Endothelial cell of umbilical vein (primary cell): ENCODE data around the gene SCN4A. TPM values are rescaled to one million over a fixed set of nuclear protein-coding genes. Genes with fewer than 3 reads are reported as not detected.

ENCODE experiments used
- BruUV-seq: library from RNA; stranded (reverse); fragments of 400-500 nt; replicated peaks from 2 replicates; lab custom pipeline; 2021; lab: Mats Ljungman, UMichigan
- CTCF ChIA-PET: fragments of 300-600, 350-600 bp; sonication (Branson Sonifier 250); formaldehyde crosslinking; loops from one replicate; lab custom pipeline; 2021; ENCODE audit warnings: antibody characterized with exemption, inconsistent platforms; lab: Charles Lee
- POLR2A ChIA-PET: fragments of 300-600, 350-600 bp; sonication (Branson Sonifier 250); formaldehyde crosslinking; loops from one replicate; lab custom pipeline; 2021; ENCODE audit warnings: antibody characterized with exemption, inconsistent platforms; lab: Charles Lee
- DNase-seq: peaks from one replicate; pipeline ENCODE4 v3.0.0-alpha.2; 2011; ENCODE audit warnings: low read depth, low spot score
- FAIRE-seq: peaks from 2 replicates; lab custom pipeline; 2011; peaks lifted over from hg19 to GRCh38; lab: Jason Lieb, UNC
- H2AFZ ChIP-seq: 2 replicates; pipeline ENCODE4 v1.6.0; 2012; ENCODE audit warnings: low read depth, low read length, control low read depth, inconsistent platforms
- H3K27ac ChIP-seq: 2 replicates; pipeline ENCODE4 v1.5.1; 2011; ENCODE audit warnings: low read depth, mild to moderate bottlenecking, control low read depth, low read length, moderate library complexity; ENCODE audit not compliant: insufficient read depth
- H3K27me3 ChIP-seq, 2 experiments: 2 replicates each; pipeline versions ENCODE4 v1.6.0 to v1.6.1; 2011; ENCODE audit warnings: low read length in 2 of 2, mixed read lengths in 1 of 2; ENCODE audit not compliant: control insufficient read depth in 2 of 2, insufficient read depth in 2 of 2
- H3K36me3 ChIP-seq, 2 experiments: 2 replicates in 1 of 2; 3 replicates in 1 of 2; pipeline ENCODE4 v1.5.1; 2011; ENCODE audit warnings: low read length in 2 of 2, mild to moderate bottlenecking in 1 of 2, moderate library complexity in 1 of 2; ENCODE audit not compliant: control insufficient read depth in 2 of 2, insufficient read depth in 2 of 2; ENCODE audit errors: extremely low read depth in 1 of 2
- H3K4me1 ChIP-seq: 3 replicates; pipeline ENCODE4 v1.5.1; 2011; ENCODE audit warnings: mild to moderate bottlenecking, low read length; ENCODE audit not compliant: control insufficient read depth, insufficient read depth; ENCODE audit errors: extremely low read depth
- H3K4me2 ChIP-seq: 2 replicates; pipeline ENCODE4 v1.6.1; 2011; ENCODE audit warnings: low read length, control low read depth, mixed read lengths; ENCODE audit not compliant: insufficient read depth
- H3K4me3 ChIP-seq, 3 experiments: fragments of 200-600 bp in 1 of 3; sonication (generic), shearing (Covaris generic) in 1 of 3; replicated peaks in 1 of 3; 2 replicates each; pipeline ENCODE4 v1.5.1; 2011 to 2016; ENCODE audit warnings: control low read depth in 3 of 3, low read length in 3 of 3, mild to moderate bottlenecking in 2 of 3, inconsistent platforms in 1 of 3, low read depth in 1 of 3, moderate library complexity in 1 of 3; ENCODE audit not compliant: insufficient read depth in 1 of 3
- H3K79me2 ChIP-seq: 2 replicates; pipeline ENCODE4 v1.6.0; 2012; ENCODE audit warnings: low read length, inconsistent platforms; ENCODE audit not compliant: control insufficient read depth, insufficient read depth
- H3K9ac ChIP-seq: replicated peaks from 2 replicates; pipeline ENCODE3; 2011; ENCODE audit warnings: low read length, control low read depth; ENCODE audit not compliant: insufficient read depth; ENCODE audit errors: extremely low read depth
- H3K9me1 ChIP-seq: replicated peaks from 3 replicates; pipeline ENCODE4 v1.6.0; 2011; ENCODE audit warnings: mild to moderate bottlenecking, low read length; ENCODE audit not compliant: control insufficient read depth, insufficient read depth; ENCODE audit errors: extremely low read depth
- H3K9me3 ChIP-seq: replicated peaks from 2 replicates; pipeline ENCODE4 v1.5.1; 2012; ENCODE audit warnings: low read length, inconsistent platforms; ENCODE audit not compliant: control insufficient read depth, insufficient read depth
- H4K20me1 ChIP-seq: replicated peaks from 2 replicates; pipeline ENCODE3; 2011; ENCODE audit warnings: mild to moderate bottlenecking, low read length; ENCODE audit not compliant: control insufficient read depth, insufficient read depth; ENCODE audit errors: extremely low read depth
- CTCF ChIP-seq, 2 donors: IDR thresholded peaks; 1 replicate in 1 of 2; 2 replicates in 1 of 2; pipeline ENCODE4 v1.5.1; 2011; ENCODE audit warnings: low read length in 2 of 2, mild to moderate bottlenecking in 2 of 2, moderate library complexity in 2 of 2, control low read depth in 1 of 2, inconsistent platforms in 1 of 2, low read depth in 1 of 2; ENCODE audit not compliant: insufficient read depth in 1 of 2; ENCODE audit errors: extremely low read depth in 1 of 2
- FOS ChIP-seq: IDR thresholded peaks from 2 replicates; pipeline ENCODE4 v1.6.1; 2011; ENCODE audit warnings: mild to moderate bottlenecking, low read length, moderate library complexity, borderline replicate concordance; ENCODE audit not compliant: insufficient read depth
- GATA2 ChIP-seq: IDR thresholded peaks from 2 replicates; pipeline ENCODE4 v1.7.0; 2011; ENCODE audit warnings: low read depth, mild to moderate bottlenecking, moderate library complexity, mixed read lengths, low read length; ENCODE audit not compliant: insufficient read length, insufficient read depth
- JUN ChIP-seq: IDR thresholded peaks from 2 replicates; pipeline ENCODE4 v1.6.1; 2011; ENCODE audit warnings: borderline replicate concordance, low read depth; ENCODE audit not compliant: insufficient read length, insufficient read depth
- MAX ChIP-seq: IDR thresholded peaks from 2 replicates; pipeline ENCODE4 v1.6.1; 2011; ENCODE audit not compliant: insufficient read depth, insufficient read length
- MYC ChIP-seq: IDR thresholded peaks from one replicate; pipeline ENCODE4 v1.6.1; 2011; ENCODE audit warnings: mild to moderate bottlenecking, low read depth, low read length
- POLR2A ChIP-seq: IDR thresholded peaks from 2 replicates; pipeline ENCODE4 v1.6.1; 2012; ENCODE audit warnings: low read depth, mild to moderate bottlenecking, control low read depth, low read length
- POLR2AphosphoS5 ChIP-seq: IDR thresholded peaks from 2 replicates; pipeline ENCODE4 v1.6.1; 2012; ENCODE audit warnings: low read depth, mild to moderate bottlenecking, control low read depth, low read length, moderate library complexity; ENCODE audit not compliant: insufficient read depth
- dilution Hi-C: fragments of 300-500 bp; cut with MboI; formaldehyde crosslinking; loops from one replicate; pipeline ENCODE4 v1.15.0; 2019; ENCODE audit warnings: low sequenced_read_pairs; ENCODE audit not compliant: extremely low pct_ligation_motif_present
- intact Hi-C: fragments of 100-400 bp; cut with micrococcal nuclease; formaldehyde crosslinking; loops from one replicate; pipeline ENCODE4 v1.10.0; 2022
- polyA plus RNA-seq, 4 experiments: library from polyadenylated mRNA; depleted of rRNA in 3 of 4; stranded (reverse) in 3 of 4; unstranded in 1 of 4; fragments of >200 nt; gene quantifications; 2 replicates each; pipeline versions ENCODE4 v1.2.1 to v1.2.3, GENCODE V29; 2011 to 2012; ENCODE audit warnings: missing spikeins in 1 of 4
- total RNA-seq: library from RNA; stranded (reverse); gene quantifications from 2 replicates; pipeline ENCODE4 v1.2.3, GENCODE V29; 2021

SCN4A gene
- total and polyA plus RNA-seq, 2 donors (not counting 3 experiments of a cell fraction or from before 2014, with no cell fraction given), result 0.01 to 0.40 TPM

- no peaks in the 10 kb centered on the region for H4K20me1 ChIP-seq
- TF ChIP-seq MYC, result no peak
- TF ChIP-seq POLR2A, result no peak
- TF ChIP-seq MAX, result no peak
- no peak for TF ChIP-seq GATA2
- no peak for TF ChIP-seq CTCF (IDR thresholded peaks at IDR 0.05; ENCODE audit: extremely low read depth in 1 of 2, insufficient read depth in 1 of 2, low read depth in 1 of 2, low read length in 2 of 2)
- intact Hi-C loops, result no loop called here
- H3K4me2 ChIP-seq, result no peak overlapping the region
- H3K4me1 ChIP-seq, result peaks cover 5% of the 10 kb centered on the region
- H3K27ac ChIP-seq, result no peak overlapping the region
- H2AFZ ChIP-seq, result no peak overlapping the region
- no TSS peak for BruUV-seq
- H3K9ac ChIP-seq, result no peak overlapping the region
- H3K9me1 ChIP-seq, result no peaks in the 10 kb centered on the region
- ChIA-PET POLR2A (no interaction called here), CTCF (interaction anchor here (1.1 to 3.8 kb wide), 6 partner anchors 9 to 56 kb away, joined by 3 to 24 read pairs (median 8); no protein-coding TSS in a partner anchor)
- no peaks in the 10 kb centered on the region for H3K9me3 ChIP-seq
- FAIRE-seq (peak; percentile 58), DNase-seq (peak; percentile 29)
- no peaks in the 10 kb centered on the region for H3K27me3 ChIP-seq
- dilution Hi-C loops, result no loop called here
- no peaks in the 10 kb centered on the region for H3K36me3 ChIP-seq
- H3K4me3 ChIP-seq, result no peak overlapping the region
- no peaks in the 10 kb centered on the region for H3K79me2 ChIP-seq
Observed at GRCh38 chr17:63969278-63969677, 3.4 kb downstream of the SCN4A start.

DNA sequence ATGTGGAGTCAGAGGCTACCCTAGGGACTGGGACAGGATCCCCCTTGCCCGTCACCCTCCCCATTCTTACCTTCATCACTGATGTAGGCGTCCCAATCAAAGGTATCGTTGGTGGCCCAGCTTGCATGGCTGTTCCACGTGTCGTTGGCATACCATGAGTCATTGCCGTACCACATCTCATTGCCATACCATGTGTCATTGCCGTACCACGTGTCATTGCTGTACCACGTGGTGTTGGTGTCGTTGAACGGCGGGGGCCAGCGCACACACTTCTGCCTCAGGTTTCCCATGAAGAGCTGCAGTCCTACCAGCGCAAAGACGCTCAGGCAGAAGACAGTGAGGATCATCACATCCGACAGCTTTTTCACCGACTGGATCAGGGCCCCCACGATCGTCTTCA, 4.8 kb downstream of the SCN4A start:
- POLR2A ChIA-PET, result interaction anchor here (1.3 kb wide), 1 partner anchor 8 kb away, joined by 3 read pairs; no protein-coding TSS in a partner anchor
- intact Hi-C loops, result no loop called here

More for the DNA sequence above, 4.8 kb downstream of the SCN4A start:
- no peak overlapping the region for H2AFZ ChIP-seq
- no peaks in the 10 kb centered on the region for H3K4me1 ChIP-seq
- dilution Hi-C loops, result no loop called here
- H3K9me3 ChIP-seq, result no peaks in the 10 kb centered on the region
- H3K4me3 ChIP-seq, result no peak overlapping the region
- no peak for DNase-seq
- no peaks in the 10 kb centered on the region for H3K36me3 ChIP-seq
- no peaks in the 10 kb centered on the region for H3K27me3 ChIP-seq
- H3K9ac ChIP-seq, result no peak overlapping the region
- no peak overlapping the region for H3K27ac ChIP-seq
- no peaks in the 10 kb centered on the region for H3K9me1 ChIP-seq
- FAIRE-seq, result no peak
- H3K4me2 ChIP-seq, result no peak overlapping the region
- no peaks in the 10 kb centered on the region for H3K79me2 ChIP-seq
- CTCF ChIA-PET, result interaction anchor here (1.0 to 3.8 kb wide), 6 partner anchors 10 to 48 kb away, joined by 3 to 24 read pairs (median 6); no protein-coding TSS in a partner anchor
- no TSS peak for BruUV-seq
- TF ChIP-seq MYC (no peak), FOS (no peak), GATA2 (no peak), MAX (no peak), JUN (no peak), POLR2AphosphoS5 (no peak), POLR2A (no peak)
- no peaks in the 10 kb centered on the region for H4K20me1 ChIP-seq
